Loucy (cell line): ENCODE results near the gene ZNF750.

ENCODE experiments used
- CTCF ChIP-seq: fragments of 200-600 bp; sonication (generic); conservative IDR thresholded peaks from 2 replicates; pipeline ENCODE4 v1.5.1; 2014; ENCODE audit warnings: mild to moderate bottlenecking, antibody characterized with exemption, low read length
- EZH2phosphoT487 ChIP-seq: fragments of 200-600 bp; IDR thresholded peaks from 2 replicates; pipeline ENCODE4 v1.6.1; 2018; ENCODE audit warnings: antibody characterized with exemption, mild to moderate bottlenecking, moderate library complexity, borderline replicate concordance

GRCh38 chr17:82862737-82863382, 23.0 kb upstream of the ZNF750 start:
- TF ChIP-seq CTCF (no peak), EZH2phosphoT487 (no peak)
